Hepatocyte (in vitro differentiated cells): ENCODE results near the gene RARB.

Experiments
- CTCF ChIP-seq: fragments of 200-600 bp; sonication (generic); IDR thresholded peaks from 2 replicates; pipeline ENCODE4 v1.5.1; 2016; ENCODE audit warnings: antibody characterized with exemption, mild to moderate bottlenecking; ENCODE audit not compliant: poor library complexity
- EZH2 ChIP-seq: fragments of 200-600 bp; sonication (generic); IDR thresholded peaks from 2 replicates; pipeline ENCODE4 v1.6.1; 2016; ENCODE audit warnings: antibody characterized with exemption, mild to moderate bottlenecking, borderline replicate concordance
- EZH2phosphoT487 ChIP-seq: fragments of 200-600 bp; sonication (generic); IDR thresholded peaks from one replicate; pipeline ENCODE4 v1.6.1; 2018; ENCODE audit warnings: antibody characterized with exemption, mild to moderate bottlenecking, low read depth, moderate library complexity; ENCODE audit not compliant: unreplicated experiment, severe bottlenecking

DNA sequence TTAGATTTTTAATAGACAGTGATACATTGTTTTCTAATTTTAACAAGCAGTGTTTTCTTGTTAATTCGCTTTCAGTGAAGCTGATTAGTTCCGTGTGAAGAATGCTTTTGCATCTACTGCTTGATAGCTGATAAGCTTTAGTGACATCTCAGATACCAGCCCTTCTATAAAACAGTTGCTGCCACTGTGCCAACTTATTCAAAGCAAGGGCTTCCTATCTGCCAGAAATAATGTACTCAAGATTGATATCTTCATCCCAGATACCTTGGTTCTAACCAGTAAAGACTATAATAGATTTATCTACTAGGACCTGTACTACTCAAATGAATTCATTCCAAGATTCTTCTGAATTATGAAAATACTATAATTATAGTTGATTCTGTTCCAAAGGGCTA, 30.4 kb downstream of the RARB start:
- TF ChIP-seq CTCF: no peak
- no peak for TF ChIP-seq EZH2phosphoT487
- TF ChIP-seq EZH2: no peak
